Memory B cell (primary cell): ENCODE measurements around the gene ILK.
A peak's percentile ranks its signal among the peaks of the same experiment; 100 is the strongest.

Experiments used
- ATAC-seq: fragments of 150-1000 bp; cut with Tn5 transposase; 2 replicates; pipeline ENCODE4 v1.10.0; 2021; ENCODE audit warnings: low read depth, mild to moderate bottlenecking, moderate library complexity
- DNase-seq, 2 donors: peaks; one replicate each; pipeline ENCODE4 v3.0.0; 2022; ENCODE audit warnings: low spot score in 2 of 2
- H3K27ac Mint-ChIP-seq: one replicate; pipeline ENCODE4 v1.8.0; 2022; ENCODE audit warnings: mild to moderate bottlenecking, moderate library complexity, mixed read lengths
- H3K27me3 Mint-ChIP-seq: one replicate; pipeline ENCODE4 v1.8.0; 2022; ENCODE audit warnings: mixed read lengths
- H3K36me3 Mint-ChIP-seq: one replicate; pipeline ENCODE4 v1.8.0; 2022; ENCODE audit warnings: mild to moderate bottlenecking, mixed read lengths
- H3K4me1 Mint-ChIP-seq: one replicate; pipeline ENCODE4 v1.8.0; 2022; ENCODE audit warnings: mixed read lengths
- H3K4me3 Mint-ChIP-seq: one replicate; pipeline ENCODE4 v1.8.0; 2022; ENCODE audit warnings: mild to moderate bottlenecking, moderate library complexity, mixed read lengths
- H3K9me3 Mint-ChIP-seq: one replicate; pipeline ENCODE4 v1.8.0; 2022; ENCODE audit warnings: mixed read lengths

The ILK gene

GRCh38 chr11:6637871-6638270 lies 34.3 kb downstream of the ILK start:
- DNase-seq, result no peak
- no peaks in the 10 kb centered on the region for H3K36me3 Mint-ChIP-seq

GRCh38 chr11:6638429-6638828 lies 34.9 kb downstream of the ILK start:
- Mint-ChIP-seq H3K36me3 (no peaks in the 10 kb centered on the region), H3K27ac (no peak overlapping the region), H3K4me1 (peaks cover 3% of the 10 kb centered on the region), H3K9me3 (no peaks in the 10 kb centered on the region), H3K27me3 (no peaks in the 10 kb centered on the region), H3K4me3 (no peak overlapping the region)
- ATAC-seq (no peak), DNase-seq (no peak)

More at GRCh38 chr11:6637871-6638270, 34.3 kb downstream of the ILK start:
- Mint-ChIP-seq H3K27ac (no peak overlapping the region), H3K4me1 (peaks cover 3% of the 10 kb centered on the region), H3K27me3 (no peaks in the 10 kb centered on the region), H3K4me3 (no peak overlapping the region), H3K9me3 (no peaks in the 10 kb centered on the region)
- ATAC-seq, result no peak

GRCh38 chr11:6640036-6640984 lies 36.7 kb downstream of the ILK start:
- Mint-ChIP-seq H3K9me3 (no peaks in the 10 kb centered on the region), H3K4me1 (peaks cover 3% of the 10 kb centered on the region), H3K4me3 (no peak overlapping the region), H3K27me3 (no peaks in the 10 kb centered on the region), H3K36me3 (no peaks in the 10 kb centered on the region), H3K27ac (no peak overlapping the region)
- ATAC-seq (no peak), DNase-seq (no peak)

- no peak overlapping the region for H3K4me3 Mint-ChIP-seq
- no peaks in the 10 kb centered on the region for H3K9me3 Mint-ChIP-seq
- no peak overlapping the region for H3K27ac Mint-ChIP-seq
- no peaks in the 10 kb centered on the region for H3K36me3 Mint-ChIP-seq
- ATAC-seq, result no peak
- H3K27me3 Mint-ChIP-seq, result no peaks in the 10 kb centered on the region
- no peak for DNase-seq
- H3K4me1 Mint-ChIP-seq, result peaks cover 3% of the 10 kb centered on the region
Observed at GRCh38 chr11:6640985-6641701, 37.6 kb downstream of the ILK start.

GRCh38 chr11:6642957-6643356 lies 39.4 kb downstream of the ILK start:
- H3K4me3 Mint-ChIP-seq, result no peak overlapping the region
- no peaks in the 10 kb centered on the region for H3K27me3 Mint-ChIP-seq
- DNase-seq (no peak), ATAC-seq (no peak)
- H3K36me3 Mint-ChIP-seq, result no peaks in the 10 kb centered on the region
- no peaks in the 10 kb centered on the region for H3K9me3 Mint-ChIP-seq
- H3K27ac Mint-ChIP-seq, result no peak overlapping the region
- H3K4me1 Mint-ChIP-seq, result peaks cover 3% of the 10 kb centered on the region

- no peak for ATAC-seq
- no peak overlapping the region for H3K4me3 Mint-ChIP-seq
Observed at GRCh38 chr11:6646071-6646470, 42.5 kb downstream of the ILK start.

GRCh38 chr11:6646576-6646917 lies 43.0 kb downstream of the ILK start:
- H3K36me3 Mint-ChIP-seq, result no peaks in the 10 kb centered on the region
- peak; percentile 10 for ATAC-seq
- no peak overlapping the region for H3K27ac Mint-ChIP-seq
- no peak for DNase-seq
- no peak overlapping the region for H3K4me3 Mint-ChIP-seq
- H3K4me1 Mint-ChIP-seq, result no peaks in the 10 kb centered on the region
- H3K9me3 Mint-ChIP-seq, result no peaks in the 10 kb centered on the region
- no peaks in the 10 kb centered on the region for H3K27me3 Mint-ChIP-seq

More at GRCh38 chr11:6646071-6646470, 42.5 kb downstream of the ILK start:
- no peaks in the 10 kb centered on the region for H3K9me3 Mint-ChIP-seq
- H3K27me3 Mint-ChIP-seq, result no peaks in the 10 kb centered on the region
- no peak overlapping the region for H3K27ac Mint-ChIP-seq
- no peaks in the 10 kb centered on the region for H3K36me3 Mint-ChIP-seq
- no peaks in the 10 kb centered on the region for H3K4me1 Mint-ChIP-seq
- no peak for DNase-seq

- ATAC-seq (peak; percentile 88), DNase-seq (no peak)
- H3K27me3 Mint-ChIP-seq, result no peaks in the 10 kb centered on the region
- H3K4me1 Mint-ChIP-seq, result no peaks in the 10 kb centered on the region
- no peaks in the 10 kb centered on the region for H3K9me3 Mint-ChIP-seq
- H3K4me3 Mint-ChIP-seq, result no peak overlapping the region
- H3K36me3 Mint-ChIP-seq, result no peaks in the 10 kb centered on the region
- H3K27ac Mint-ChIP-seq, result no peak overlapping the region
Observed at GRCh38 chr11:6646918-6647679, 43.5 kb downstream of the ILK start.

GRCh38 chr11:6647836-6648235 lies 44.3 kb downstream of the ILK start:
- Mint-ChIP-seq H3K27me3 (no peaks in the 10 kb centered on the region), H3K27ac (no peak overlapping the region), H3K4me1 (no peaks in the 10 kb centered on the region), H3K4me3 (no peak overlapping the region), H3K9me3 (no peaks in the 10 kb centered on the region), H3K36me3 (no peaks in the 10 kb centered on the region)
- DNase-seq, result no peak
- ATAC-seq, result no peak

GRCh38 chr11:6648501-6648900 lies 44.9 kb downstream of the ILK start:
- ATAC-seq (peak; percentile 17), DNase-seq (no peak)
- no peak overlapping the region for H3K27ac Mint-ChIP-seq
- no peaks in the 10 kb centered on the region for H3K27me3 Mint-ChIP-seq
- H3K9me3 Mint-ChIP-seq, result no peaks in the 10 kb centered on the region
- no peaks in the 10 kb centered on the region for H3K4me1 Mint-ChIP-seq
- no peaks in the 10 kb centered on the region for H3K36me3 Mint-ChIP-seq
- no peak overlapping the region for H3K4me3 Mint-ChIP-seq

- Mint-ChIP-seq H3K9me3 (no peaks in the 10 kb centered on the region), H3K27me3 (no peaks in the 10 kb centered on the region), H3K36me3 (no peaks in the 10 kb centered on the region), H3K4me3 (no peak overlapping the region), H3K27ac (no peak overlapping the region), H3K4me1 (no peaks in the 10 kb centered on the region)
- DNase-seq (no peak), ATAC-seq (no peak)
Observed at GRCh38 chr11:6650104-6650503, 46.5 kb downstream of the ILK start.

GRCh38 chr11:6650980-6651379 lies 47.4 kb downstream of the ILK start:
- Mint-ChIP-seq H3K4me3 (no peak overlapping the region), H3K9me3 (no peaks in the 10 kb centered on the region), H3K36me3 (peaks cover 1% of the 10 kb centered on the region), H3K27ac (no peak overlapping the region), H3K27me3 (peaks cover 2% of the 10 kb centered on the region), H3K4me1 (peaks cover 2% of the 10 kb centered on the region)
- no peak for ATAC-seq
- DNase-seq, result no peak

- ATAC-seq, result no peak
- Mint-ChIP-seq H3K27ac (no peak overlapping the region), H3K9me3 (no peaks in the 10 kb centered on the region), H3K27me3 (peaks cover 11% of the 10 kb centered on the region), H3K4me1 (peaks cover 8% of the 10 kb centered on the region), H3K36me3 (peaks cover 6% of the 10 kb centered on the region), H3K4me3 (no peak overlapping the region)
- DNase-seq, result no peak
Observed at GRCh38 chr11:6652182-6652581, 48.6 kb downstream of the ILK start.

GRCh38 chr11:6653097-6653496 lies 49.5 kb downstream of the ILK start:
- no peak for DNase-seq
- peaks cover 8% of the 10 kb centered on the region for H3K4me1 Mint-ChIP-seq
- H3K4me3 Mint-ChIP-seq, result no peak overlapping the region

More at GRCh38 chr11:6653097-6653496, 49.5 kb downstream of the ILK start:
- Mint-ChIP-seq H3K27me3 (peaks cover 11% of the 10 kb centered on the region), H3K9me3 (no peaks in the 10 kb centered on the region), H3K36me3 (peaks cover 6% of the 10 kb centered on the region), H3K27ac (no peak overlapping the region)
- no peak for ATAC-seq
